ENCODE results near the gene ATRNL1.

DNA sequence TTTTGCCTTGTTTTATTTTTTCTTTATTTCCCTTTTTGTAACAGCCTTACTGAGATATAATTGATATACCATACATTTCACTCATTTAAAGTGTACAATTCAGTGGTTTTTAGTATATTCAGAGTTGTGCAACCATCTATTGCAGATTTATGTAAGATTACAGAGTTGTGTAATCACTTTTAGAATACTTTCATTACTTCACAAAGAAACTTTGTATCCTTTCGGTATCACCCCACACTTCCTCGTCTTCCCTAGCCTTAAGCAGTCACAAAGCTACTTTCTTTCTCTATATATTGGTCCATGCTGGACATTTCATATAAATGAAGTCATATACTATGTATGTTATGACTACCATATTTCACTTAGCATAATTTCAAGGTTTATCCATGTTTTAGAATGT lies 74.6 kb downstream of the ATRNL1 start:
- no peak for TF ChIP-seq EZH2 (IDR thresholded peaks at IDR 0.05; ENCODE audit: insufficient read depth, poor library complexity, severe bottlenecking)
- TF ChIP-seq EZH2phosphoT487 (IDR thresholded peaks at IDR 0.05; ENCODE audit: insufficient read depth, low read depth), result no peak
